WTC11 (cell line): Measurements from ENCODE around the gene KRT37. TPM values are rescaled to one million over a fixed set of nuclear protein-coding genes. Genes with fewer than 3 reads are reported as not detected.

ENCODE experiments used
- ATAC-seq: fragments of 200-7000 bp; cut with Tn5 transposase; 2 replicates; pipeline ENCODE4 v1.10.0; 2021; ENCODE audit warnings: mild to moderate bottlenecking, moderate library complexity
- CTCF ChIA-PET: fragments of 300-600 bp; sonication (Branson Sonifier 250); formaldehyde crosslinking; loops from one replicate; lab custom pipeline; 2021; ENCODE audit warnings: antibody characterized with exemption; lab: Charles Lee
- POLR2A ChIA-PET: fragments of 350-600 bp; sonication (Branson Sonifier 250); formaldehyde crosslinking; loops from one replicate; lab custom pipeline; 2021; ENCODE audit warnings: antibody characterized with exemption; lab: Charles Lee
- DNase-seq: peaks from one replicate; pipeline ENCODE4 v3.0.0; 2021; ENCODE audit warnings: low spot score
- H3K27ac Mint-ChIP-seq: 2 replicates; pipeline ENCODE4 v1.8.0; 2021; ENCODE audit warnings: mixed read lengths
- H3K27me3 Mint-ChIP-seq: 2 replicates; pipeline ENCODE4 v1.8.0; 2021; ENCODE audit warnings: low read depth, mild to moderate bottlenecking, moderate library complexity, mixed read lengths
- H3K36me3 Mint-ChIP-seq: 2 replicates; pipeline ENCODE4 v1.8.0; 2021; ENCODE audit warnings: mixed read lengths
- H3K4me1 Mint-ChIP-seq: 2 replicates; pipeline ENCODE4 v1.8.0; 2022; ENCODE audit warnings: mixed read lengths
- H3K4me3 Mint-ChIP-seq: 2 replicates; pipeline ENCODE4 v1.8.0; 2021; ENCODE audit warnings: mild to moderate bottlenecking, moderate library complexity, mixed read lengths
- H3K9me3 Mint-ChIP-seq: 2 replicates; pipeline ENCODE4 v1.8.0; 2021; ENCODE audit warnings: mixed read lengths
- ETV6 ChIP-seq: sonication (generic); formaldehyde crosslinking; IDR thresholded peaks from 2 replicates; pipeline ENCODE4 v1.8.1; 2022; ENCODE audit warnings: mild to moderate bottlenecking, missing genetic modification reagents
- FOXP4 ChIP-seq: sonication (generic); formaldehyde crosslinking; IDR thresholded peaks from 2 replicates; pipeline ENCODE4 v1.8.0; 2022; ENCODE audit warnings: mild to moderate bottlenecking, missing genetic modification reagents
- MYBL2 ChIP-seq: sonication (generic); formaldehyde crosslinking; IDR thresholded peaks from 2 replicates; pipeline ENCODE4 v1.8.1; 2023; ENCODE audit warnings: mild to moderate bottlenecking, moderate library complexity, missing genetic modification reagents
- NFE2L1 ChIP-seq: sonication (generic); formaldehyde crosslinking; IDR thresholded peaks from 2 replicates; pipeline ENCODE4 v1.8.1; 2023; ENCODE audit warnings: missing genetic modification reagents
- RORB ChIP-seq: fragments of 250-450 bp; sonication (Bioruptor Pico); IDR thresholded peaks from 2 replicates; pipeline ENCODE4 v1.9.0; 2021; ENCODE audit warnings: mild to moderate bottlenecking
- TEAD4 ChIP-seq: sonication (generic); formaldehyde crosslinking; IDR thresholded peaks from 2 replicates; pipeline ENCODE4 v1.8.0; 2022; ENCODE audit warnings: mild to moderate bottlenecking, missing genetic modification reagents
- ZNF121 ChIP-seq: sonication (generic); formaldehyde crosslinking; IDR thresholded peaks from 2 replicates; pipeline ENCODE4 v1.8.0; 2023; ENCODE audit warnings: missing genetic modification reagents
- ZNF317 ChIP-seq: sonication (generic); formaldehyde crosslinking; IDR thresholded peaks from 2 replicates; pipeline ENCODE4 v1.8.1; 2023; ENCODE audit warnings: low read depth, mild to moderate bottlenecking, moderate library complexity, missing genetic modification reagents, borderline replicate concordance
- total RNA-seq: library from RNA; stranded (reverse); gene quantifications from 3 replicates; pipeline ENCODE4 v1.2.3, GENCODE V29; 2021
- TF ChIP-seq, protein P1 (sequence below): fragments of 250-450 bp; sonication (Bioruptor Pico); IDR thresholded peaks from 2 replicates; pipeline ENCODE4 v1.9.0; 2021; ENCODE audit warnings: mild to moderate bottlenecking
- TF ChIP-seq, protein P2 (sequence below): fragments of 250-450 bp; sonication (Bioruptor Pico); conservative IDR thresholded peaks from 2 replicates; pipeline ENCODE4 v1.9.0; 2021; ENCODE audit warnings: mild to moderate bottlenecking
- TF ChIP-seq, protein P3 (sequence below): sonication (generic); formaldehyde crosslinking; IDR thresholded peaks from 2 replicates; pipeline ENCODE4 v1.8.1; 2022; ENCODE audit warnings: mild to moderate bottlenecking, moderate library complexity, missing genetic modification reagents
- TF ChIP-seq, protein P4 (sequence below): sonication (generic); formaldehyde crosslinking; IDR thresholded peaks from 2 replicates; pipeline ENCODE4 v1.8.1; 2022; ENCODE audit warnings: low read depth, missing genetic modification reagents, borderline replicate concordance

KRT37 gene
- total RNA-seq, 1 experiment from 2014 or later = not detected

- TF ChIP-seq, protein P1, sequence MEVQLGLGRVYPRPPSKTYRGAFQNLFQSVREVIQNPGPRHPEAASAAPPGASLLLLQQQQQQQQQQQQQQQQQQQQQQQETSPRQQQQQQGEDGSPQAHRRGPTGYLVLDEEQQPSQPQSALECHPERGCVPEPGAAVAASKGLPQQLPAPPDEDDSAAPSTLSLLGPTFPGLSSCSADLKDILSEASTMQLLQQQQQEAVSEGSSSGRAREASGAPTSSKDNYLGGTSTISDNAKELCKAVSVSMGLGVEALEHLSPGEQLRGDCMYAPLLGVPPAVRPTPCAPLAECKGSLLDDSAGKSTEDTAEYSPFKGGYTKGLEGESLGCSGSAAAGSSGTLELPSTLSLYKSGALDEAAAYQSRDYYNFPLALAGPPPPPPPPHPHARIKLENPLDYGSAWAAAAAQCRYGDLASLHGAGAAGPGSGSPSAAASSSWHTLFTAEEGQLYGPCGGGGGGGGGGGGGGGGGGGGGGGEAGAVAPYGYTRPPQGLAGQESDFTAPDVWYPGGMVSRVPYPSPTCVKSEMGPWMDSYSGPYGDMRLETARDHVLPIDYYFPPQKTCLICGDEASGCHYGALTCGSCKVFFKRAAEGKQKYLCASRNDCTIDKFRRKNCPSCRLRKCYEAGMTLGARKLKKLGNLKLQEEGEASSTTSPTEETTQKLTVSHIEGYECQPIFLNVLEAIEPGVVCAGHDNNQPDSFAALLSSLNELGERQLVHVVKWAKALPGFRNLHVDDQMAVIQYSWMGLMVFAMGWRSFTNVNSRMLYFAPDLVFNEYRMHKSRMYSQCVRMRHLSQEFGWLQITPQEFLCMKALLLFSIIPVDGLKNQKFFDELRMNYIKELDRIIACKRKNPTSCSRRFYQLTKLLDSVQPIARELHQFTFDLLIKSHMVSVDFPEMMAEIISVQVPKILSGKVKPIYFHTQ (CRISPR knock-in tag) = no peak
- TF ChIP-seq NFE2L1 = no peak
- no peak for TF ChIP-seq MYBL2 (CRISPR knock-in tag)
- no peak for TF ChIP-seq FOXP4 (CRISPR knock-in tag)
- TF ChIP-seq ZNF317 (CRISPR knock-in tag) = no peak
- TF ChIP-seq, protein P2, sequence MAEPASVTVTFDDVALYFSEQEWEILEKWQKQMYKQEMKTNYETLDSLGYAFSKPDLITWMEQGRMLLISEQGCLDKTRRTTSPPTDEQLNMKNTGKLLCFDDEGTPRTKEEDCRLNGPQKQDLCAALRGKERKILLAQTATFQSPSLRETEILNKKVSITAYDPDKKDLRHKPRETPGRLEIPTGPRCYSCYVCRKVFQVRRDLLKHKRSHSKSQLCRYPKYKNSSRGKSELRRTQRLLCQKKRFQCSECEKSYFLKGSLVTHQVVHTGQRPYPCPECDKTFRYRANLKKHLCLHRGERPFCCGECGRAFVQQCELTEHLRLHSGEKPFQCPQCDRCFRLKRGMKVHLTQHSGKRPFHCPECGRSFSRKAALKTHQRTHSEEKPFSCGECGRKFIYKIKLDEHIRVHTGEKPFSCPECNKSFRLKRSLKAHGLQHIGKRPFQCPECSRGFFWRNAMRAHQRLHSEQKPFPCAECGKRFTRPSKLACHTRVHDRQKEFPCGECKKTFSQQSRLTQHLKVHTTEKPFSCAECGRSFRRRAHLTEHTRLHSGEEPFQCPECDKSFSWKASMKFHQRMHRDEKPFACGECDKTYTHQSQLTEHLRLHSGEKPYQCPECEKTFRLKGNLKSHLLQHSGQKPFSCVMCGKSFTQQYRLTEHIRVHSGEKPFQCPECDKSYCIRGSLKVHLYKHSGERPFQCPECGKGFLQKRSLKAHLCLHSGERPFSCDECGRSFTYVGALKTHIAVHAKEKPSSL = no peak
Measured at GRCh38 chr17:41420134-41420533, 4.3 kb downstream of the KRT37 start (continued).

GRCh38 chr17:41419716-41420115 is 4.7 kb downstream of the KRT37 start:
- POLR2A ChIA-PET = no interaction called here
- Mint-ChIP-seq H3K36me3 (no peaks in the 10 kb centered on the region), H3K27me3 (no peaks in the 10 kb centered on the region), H3K4me3 (no peak overlapping the region), H3K9me3 (no peaks in the 10 kb centered on the region), H3K27ac (no peak overlapping the region), H3K4me1 (peaks cover 4% of the 10 kb centered on the region)
- CTCF ChIA-PET = interaction anchor here (1.0 kb wide), 1 partner anchor 67 kb away, joined by 3 read pairs; no protein-coding TSS in a partner anchor
- DNase-seq = no peak
- no peak for ATAC-seq
- no peak for TF ChIP-seq FOXP4 (CRISPR knock-in tag)
- no peak for TF ChIP-seq ETV6 (CRISPR knock-in tag)
- TF ChIP-seq RORB (CRISPR knock-in tag) = no peak
- TF ChIP-seq, protein P3, sequence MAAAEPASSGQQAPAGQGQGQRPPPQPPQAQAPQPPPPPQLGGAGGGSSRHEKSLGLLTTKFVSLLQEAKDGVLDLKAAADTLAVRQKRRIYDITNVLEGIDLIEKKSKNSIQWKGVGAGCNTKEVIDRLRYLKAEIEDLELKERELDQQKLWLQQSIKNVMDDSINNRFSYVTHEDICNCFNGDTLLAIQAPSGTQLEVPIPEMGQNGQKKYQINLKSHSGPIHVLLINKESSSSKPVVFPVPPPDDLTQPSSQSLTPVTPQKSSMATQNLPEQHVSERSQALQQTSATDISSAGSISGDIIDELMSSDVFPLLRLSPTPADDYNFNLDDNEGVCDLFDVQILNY = no peak
- TF ChIP-seq ZNF121 (CRISPR knock-in tag) = no peak

DNA sequence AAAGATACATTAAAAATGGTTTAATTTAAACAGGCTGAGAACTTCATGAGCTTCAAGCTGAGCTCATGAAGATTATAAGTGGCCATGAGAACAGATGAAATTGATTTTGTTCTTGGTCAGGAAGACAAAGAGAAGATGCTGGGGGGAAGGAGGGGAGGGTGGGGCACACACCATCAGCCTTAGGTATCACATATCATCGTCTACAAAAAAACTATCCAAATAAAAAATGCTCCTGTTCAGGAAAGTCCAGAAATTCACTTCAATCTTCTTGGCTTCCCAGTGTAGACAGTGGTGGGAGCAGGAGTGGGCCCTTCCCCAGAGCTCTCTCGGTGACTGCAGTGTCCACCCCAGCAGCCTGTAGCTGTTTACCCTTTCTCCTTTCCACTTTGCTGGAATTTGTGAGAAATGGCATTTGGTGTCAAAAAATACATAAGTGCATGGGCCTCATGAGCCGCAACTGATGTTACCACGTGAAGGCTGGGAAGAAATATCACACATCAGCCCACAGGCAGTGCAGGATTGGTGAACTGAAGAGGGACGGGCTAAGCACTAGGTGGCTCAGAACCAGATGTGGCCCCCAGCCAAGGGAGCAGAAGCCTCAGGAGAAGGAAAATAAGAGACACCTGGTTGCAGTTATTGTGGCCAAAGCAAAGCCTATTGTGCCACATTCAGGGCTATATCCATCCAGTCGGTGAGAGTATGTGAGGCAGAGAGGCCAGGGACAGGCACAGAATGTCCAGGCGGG is 6.1 kb downstream of the KRT37 start:
- Mint-ChIP-seq H3K27me3 (no peaks in the 10 kb centered on the region), H3K4me3 (no peak overlapping the region), H3K27ac (no peak overlapping the region)
- DNase-seq (no peak), ATAC-seq (no peak)
- CTCF ChIA-PET = interaction anchor here (0.5 to 3.8 kb wide), 56 partner anchors 11 to 563 kb away, joined by 3 to 63 read pairs (median 6); partner anchors contain the start of genes KRT17, KRT19, KRT31 and KRT36
- TF ChIP-seq, protein P4, sequence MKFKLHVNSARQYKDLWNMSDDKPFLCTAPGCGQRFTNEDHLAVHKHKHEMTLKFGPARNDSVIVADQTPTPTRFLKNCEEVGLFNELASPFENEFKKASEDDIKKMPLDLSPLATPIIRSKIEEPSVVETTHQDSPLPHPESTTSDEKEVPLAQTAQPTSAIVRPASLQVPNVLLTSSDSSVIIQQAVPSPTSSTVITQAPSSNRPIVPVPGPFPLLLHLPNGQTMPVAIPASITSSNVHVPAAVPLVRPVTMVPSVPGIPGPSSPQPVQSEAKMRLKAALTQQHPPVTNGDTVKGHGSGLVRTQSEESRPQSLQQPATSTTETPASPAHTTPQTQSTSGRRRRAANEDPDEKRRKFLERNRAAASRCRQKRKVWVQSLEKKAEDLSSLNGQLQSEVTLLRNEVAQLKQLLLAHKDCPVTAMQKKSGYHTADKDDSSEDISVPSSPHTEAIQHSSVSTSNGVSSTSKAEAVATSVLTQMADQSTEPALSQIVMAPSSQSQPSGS = no peak
- TF ChIP-seq TEAD4 = no peak
- TF ChIP-seq, all 79 proteins: peak for 0
- Mint-ChIP-seq H3K36me3 (no peaks in the 10 kb centered on the region), H3K4me1 (peaks cover 11% of the 10 kb centered on the region), H3K9me3 (no peaks in the 10 kb centered on the region)
- POLR2A ChIA-PET = interaction anchor here (0.6 to 1.0 kb wide), 2 partner anchors 13 to 207 kb away, joined by 3 read pairs; no protein-coding TSS in a partner anchor
